ENCODE results near the gene RPS6KA2.

The RPS6KA2 gene

GRCh38 chr6:166498661-166499349 lies 128.2 kb downstream of the RPS6KA2 start:
- no peak for DNase-seq

DNA sequence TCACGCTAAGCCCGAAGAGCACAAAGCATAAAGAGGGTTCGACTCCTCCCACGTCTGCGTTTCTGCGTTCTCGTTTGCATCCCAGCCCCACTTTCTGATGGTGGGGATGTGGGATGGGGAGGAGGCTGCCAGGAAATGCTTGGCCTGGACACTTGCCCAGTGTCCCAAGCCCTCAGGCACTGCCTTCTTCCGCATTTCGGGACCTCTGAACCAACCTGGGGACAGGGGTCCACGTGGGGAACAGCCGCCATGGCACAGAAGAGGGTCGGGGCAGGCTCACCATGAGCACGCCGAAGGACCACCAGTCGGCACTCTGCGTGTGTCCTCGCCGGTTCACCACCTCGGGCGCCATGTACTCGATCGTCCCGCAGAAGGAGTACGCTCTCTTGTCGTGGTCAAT lies 128.8 kb downstream of the RPS6KA2 start:
- DNase-seq, result no peak

DNA sequence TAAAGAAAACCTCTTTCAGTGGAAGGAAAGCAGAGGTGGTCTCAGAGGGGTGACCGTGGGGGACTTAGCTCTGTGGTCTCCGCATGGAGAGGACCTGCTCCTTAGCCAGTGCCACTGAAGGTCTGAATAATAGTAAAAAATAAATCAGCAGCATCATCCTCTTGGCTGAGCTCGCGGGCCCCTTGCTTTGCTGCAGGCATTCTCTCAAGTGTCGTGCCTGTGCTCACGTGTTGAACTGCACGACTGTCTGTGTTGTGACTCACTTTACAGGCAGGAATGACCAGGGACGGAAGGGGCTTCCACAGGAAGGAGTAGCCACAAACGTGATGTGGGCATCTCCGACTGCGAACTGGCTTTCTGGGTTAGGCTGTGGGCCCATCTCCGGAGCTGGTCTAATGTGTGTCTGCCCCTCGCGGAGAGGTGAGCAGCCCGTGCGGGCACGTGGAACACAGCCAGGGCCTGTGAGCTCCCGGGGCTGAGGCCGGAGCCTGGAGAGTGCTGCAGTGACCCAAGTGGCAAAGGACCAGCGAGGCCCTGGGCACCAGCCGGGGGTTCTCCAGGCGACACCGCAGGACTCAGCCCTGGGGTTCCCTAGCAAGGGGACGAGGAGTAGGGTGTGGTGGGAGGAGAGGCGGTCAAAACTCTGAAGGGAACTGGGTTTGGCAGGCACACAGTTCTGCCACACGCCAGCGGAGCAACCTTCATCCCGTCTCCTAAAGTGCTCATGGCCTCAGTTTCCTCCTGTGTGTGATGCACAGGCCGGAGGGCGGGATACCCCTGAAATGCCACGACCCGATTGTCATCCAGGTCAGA lies 129.8 kb downstream of the RPS6KA2 start:
- DNase-seq, result no peak

GRCh38 chr6:166496460-166496859 lies 130.6 kb downstream of the RPS6KA2 start:
- no peak for DNase-seq

- DNase-seq, result no peak
Observed at GRCh38 chr6:166495487-166496314, 131.3 kb downstream of the RPS6KA2 start.

GRCh38 chr6:166494757-166495486 lies 132.1 kb downstream of the RPS6KA2 start:
- peak in 1 of 2 donors; percentile 8 for DNase-seq

DNA sequence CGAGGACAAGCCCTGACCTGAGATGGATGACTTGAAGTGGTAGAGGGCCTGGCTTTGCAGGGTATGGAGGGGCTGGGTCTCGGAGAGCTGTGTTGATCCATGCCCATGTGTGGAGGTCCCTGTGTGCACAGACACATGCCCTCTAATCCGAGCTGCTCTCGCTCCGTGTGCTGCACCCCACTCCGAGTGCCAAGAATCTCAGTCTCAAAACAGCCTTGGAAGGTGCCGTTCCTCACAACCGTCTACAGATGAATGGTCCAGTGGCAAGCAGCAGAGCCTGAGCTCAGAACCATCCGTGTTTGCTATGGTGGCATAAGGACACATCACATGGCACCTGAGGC lies 133.0 kb downstream of the RPS6KA2 start:
- DNase-seq, result no peak

DNA sequence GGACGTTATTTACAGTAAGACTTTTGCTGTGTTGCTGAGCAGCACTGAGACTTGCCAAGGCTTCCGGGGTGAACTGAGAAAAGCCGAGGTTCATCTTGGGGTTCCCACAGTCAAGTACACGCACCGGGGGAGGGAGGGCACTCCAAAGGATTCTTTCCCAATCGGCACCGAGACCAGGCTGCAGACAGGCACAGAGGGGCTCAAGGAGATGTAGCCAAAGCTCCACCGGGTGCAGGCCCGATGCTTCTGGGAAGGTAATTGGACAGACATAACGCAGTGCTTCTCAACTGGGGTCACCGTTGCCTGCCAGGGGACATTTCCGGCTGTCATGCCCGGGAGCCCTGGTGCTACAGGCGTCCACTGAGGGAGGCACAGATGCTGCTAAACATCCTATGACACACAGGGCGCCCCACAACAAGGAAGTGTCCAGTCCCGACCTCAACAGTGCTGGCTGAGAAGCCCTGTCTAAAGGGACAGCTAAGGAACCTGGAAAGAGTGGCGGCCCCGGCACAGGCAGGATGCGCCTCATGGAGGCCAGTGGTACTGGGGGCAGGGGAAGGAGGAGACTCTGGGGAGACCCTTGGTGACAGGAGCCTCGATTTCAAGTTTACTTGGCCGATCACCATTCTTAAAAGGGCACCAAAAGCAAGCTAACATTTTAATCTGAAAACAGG lies 133.5 kb downstream of the RPS6KA2 start:
- DNase-seq, result no peak

DNA sequence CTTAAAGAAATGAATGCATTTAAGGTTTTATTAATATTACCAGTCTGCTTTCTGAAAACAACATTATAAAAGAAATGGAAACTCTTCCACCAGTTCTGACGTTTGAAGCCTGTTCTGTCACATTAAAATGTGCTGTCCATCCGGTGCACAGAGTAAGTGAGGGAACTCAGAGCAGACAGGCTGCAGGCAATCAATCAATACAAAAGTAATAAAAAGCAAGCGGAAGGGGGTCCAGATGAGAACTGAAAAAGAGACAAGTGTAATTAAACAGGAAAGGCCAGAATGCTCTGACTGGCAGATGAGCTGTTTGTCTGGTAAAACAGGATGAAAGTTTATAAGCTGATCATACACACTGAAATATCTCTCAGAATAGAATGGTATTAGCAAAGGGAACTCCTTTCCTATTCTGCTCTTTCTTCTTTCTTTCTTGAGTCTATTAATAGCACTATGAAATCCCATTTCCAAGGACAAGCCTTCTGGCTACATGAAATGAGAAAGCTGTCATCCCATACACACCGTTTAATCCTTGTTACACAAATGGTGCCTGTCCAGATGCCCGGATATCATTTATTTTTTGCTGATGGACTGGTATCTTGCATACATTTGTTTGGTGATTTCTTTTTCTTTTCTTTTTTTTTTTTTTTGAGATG lies 134.8 kb downstream of the RPS6KA2 start:
- DNase-seq, result no peak

GRCh38 chr6:166490671-166491500 lies 136.2 kb downstream of the RPS6KA2 start:
- DNase-seq, result no peak

- no peak for DNase-seq
Observed at GRCh38 chr6:166489301-166490155, 137.5 kb downstream of the RPS6KA2 start.

DNA sequence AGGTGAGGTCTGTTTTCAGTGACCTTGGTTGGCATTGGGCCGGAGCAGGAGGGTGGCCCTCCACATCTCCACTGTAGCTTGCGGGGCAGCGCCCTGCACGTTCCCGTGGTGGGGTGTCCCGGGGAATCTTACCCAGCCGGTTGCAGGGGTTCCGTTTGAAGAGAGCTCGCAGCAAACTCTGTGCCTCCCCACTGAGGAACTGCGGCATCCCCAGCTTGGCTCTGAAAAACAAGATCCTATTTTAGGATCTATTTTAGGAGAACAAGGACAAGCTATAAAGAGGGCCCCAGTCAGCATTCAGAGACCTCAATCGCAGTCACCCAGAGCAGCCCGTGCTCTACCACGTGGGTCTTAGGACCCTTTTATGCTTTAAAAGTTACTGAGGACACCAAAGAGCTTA lies 138.3 kb downstream of the RPS6KA2 start:
- no peak for DNase-seq

DNA sequence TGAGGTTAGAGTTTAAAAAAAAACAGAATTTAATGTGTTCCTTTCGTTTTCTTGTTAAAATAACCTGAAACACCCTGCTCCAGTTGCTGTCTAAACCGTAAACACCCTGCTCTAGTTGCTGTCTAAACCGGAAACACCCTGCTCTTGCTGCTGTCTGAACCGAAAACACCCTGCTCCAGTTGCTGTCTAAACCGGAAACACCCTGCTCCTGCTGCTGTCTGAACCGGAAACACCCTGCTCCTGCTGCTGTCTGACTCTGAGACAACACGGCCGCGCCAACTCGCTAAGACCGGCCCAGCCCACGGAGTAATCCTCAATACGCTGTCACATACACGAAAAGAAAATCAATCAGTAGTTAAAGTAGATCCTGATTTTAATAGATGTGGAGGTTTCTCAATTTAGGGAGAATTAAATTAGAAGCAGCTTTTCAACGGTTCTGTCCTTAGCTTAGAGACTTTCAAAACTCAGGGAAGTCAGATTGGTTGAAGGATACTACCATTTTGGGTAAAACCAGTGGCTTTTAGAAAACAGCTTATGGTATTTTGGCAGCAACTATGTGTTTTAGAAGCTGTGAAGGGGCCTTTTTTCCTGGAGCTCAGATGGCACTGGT lies 138.9 kb downstream of the RPS6KA2 start:
- peak; percentile 80 for DNase-seq

DNA sequence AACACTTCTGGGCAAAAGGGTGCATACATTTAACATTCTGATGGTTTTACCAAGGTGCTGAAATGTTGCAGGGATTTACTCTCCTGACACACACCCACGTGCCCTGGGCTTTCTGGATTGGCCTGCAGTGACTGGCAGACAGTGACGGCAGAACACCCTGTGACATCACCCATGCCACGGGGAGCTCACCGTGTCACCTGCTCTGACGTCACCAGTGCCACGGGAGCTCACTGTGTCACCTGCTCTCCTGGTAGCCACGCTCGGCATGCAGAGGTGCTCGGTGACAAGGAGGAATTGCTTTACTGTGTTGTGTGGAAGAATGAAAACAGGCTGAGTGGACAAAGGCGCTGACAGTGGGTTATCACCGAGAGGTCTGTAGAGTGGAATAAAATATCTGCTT lies 139.9 kb downstream of the RPS6KA2 start:
- DNase-seq, result no peak

DNA sequence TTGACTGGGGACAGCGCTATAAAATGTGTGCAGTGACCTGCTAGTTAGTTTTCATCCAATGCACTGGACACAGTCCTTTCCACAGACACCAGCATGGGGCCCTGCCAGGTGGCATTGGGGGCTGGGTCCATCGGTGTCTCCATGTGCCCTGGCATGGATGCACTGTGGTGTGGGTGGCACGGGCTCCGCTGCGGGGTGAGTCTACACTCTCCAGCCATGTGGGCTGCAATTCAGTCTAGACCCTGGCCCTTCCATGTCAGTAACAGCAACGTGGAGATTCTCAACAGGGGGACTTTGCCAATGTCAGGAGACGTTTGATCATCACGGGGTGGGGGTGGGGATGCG lies 140.5 kb downstream of the RPS6KA2 start:
- DNase-seq, result no peak

DNA sequence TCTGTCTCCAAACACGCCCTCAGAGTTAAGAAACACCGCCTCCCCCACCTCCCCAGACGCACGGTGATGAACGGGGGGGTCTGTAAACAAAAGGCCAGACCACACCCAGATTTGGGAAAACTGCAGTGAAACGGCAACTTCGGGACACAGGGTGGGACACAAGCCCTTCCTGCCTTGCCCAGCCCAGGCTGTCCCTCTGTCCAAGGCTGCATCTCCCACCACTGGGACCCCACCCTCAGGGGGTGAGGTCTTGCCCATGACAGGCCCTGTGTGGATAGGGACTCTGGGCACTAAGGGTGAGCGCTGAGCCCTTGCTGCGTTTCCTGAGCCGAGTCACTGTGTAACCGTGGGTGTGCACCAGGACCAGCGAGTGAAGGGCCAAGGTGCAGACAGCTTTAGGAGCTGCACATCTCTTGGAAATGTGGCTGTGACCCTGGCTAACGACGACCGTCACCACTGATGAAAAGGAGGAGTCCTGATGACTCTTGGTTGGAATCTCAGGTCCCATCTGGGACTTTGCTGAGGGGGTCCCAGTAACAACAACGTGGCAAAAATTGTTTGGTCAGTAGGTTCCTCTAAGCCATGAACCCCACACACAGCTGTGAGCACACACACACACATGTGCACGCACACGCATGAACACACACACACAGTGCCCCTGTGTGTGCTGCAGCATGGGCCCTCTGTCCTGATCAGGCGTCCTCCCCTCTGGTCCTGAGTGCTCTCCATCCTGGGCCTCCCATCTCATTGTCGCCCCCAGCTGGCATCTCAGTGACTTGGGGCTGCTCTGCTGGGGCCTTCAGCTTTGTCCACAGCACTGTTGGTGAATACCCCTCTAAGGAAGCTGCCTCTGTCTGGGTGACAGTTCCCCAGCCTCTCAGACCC lies 141.2 kb downstream of the RPS6KA2 start:
- DNase-seq, result no peak

- no peak for DNase-seq
Observed at GRCh38 chr6:166484863-166485262, 142.2 kb downstream of the RPS6KA2 start.

DNA sequence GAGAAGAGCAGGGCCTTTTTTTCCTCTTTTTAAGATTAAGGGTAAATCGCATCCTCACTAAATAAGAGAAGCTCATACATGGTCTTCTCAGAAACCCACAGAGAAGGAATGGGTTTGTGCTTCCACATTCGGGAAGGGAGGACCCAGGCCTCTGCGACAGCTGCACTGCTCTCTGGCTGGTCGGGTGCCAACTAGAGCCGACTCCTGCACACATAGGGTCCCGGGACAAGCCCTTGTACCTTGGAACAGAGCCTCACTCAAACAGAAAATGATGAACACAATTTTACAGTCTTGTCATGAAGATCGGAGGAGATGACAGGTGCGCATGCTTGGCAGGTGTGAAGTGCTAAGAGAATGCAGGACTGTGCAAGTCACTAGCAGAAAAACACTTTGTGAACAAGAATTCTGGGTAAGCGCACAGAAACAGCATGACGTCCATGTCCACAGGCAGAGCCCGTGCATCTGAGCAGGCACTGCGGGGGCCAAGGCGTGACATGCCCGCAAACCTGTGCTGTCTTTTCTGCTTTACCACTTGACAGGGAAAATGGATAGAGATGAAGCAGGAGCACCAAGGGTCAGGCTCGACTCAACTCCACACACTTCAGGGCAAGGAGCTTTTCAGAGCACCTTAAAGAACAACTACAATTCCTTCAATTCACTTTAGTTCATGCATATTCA lies 143.3 kb downstream of the RPS6KA2 start:
- no peak for DNase-seq
